T follicular helper cell (primary cell): ENCODE data around the gene PRDM1.

Experiments
- DNase-seq: peaks from one replicate; pipeline ENCODE4 v3.0.0-alpha.2; 2020; ENCODE audit warnings: low read depth

PRDM1 gene

GRCh38 chr6:106070636-106071035 is 15.5 kb upstream of the PRDM1 start:
- no peak for DNase-seq

- no peak for DNase-seq
Measured at GRCh38 chr6:106072501-106073090, 13.5 kb upstream of the PRDM1 start.

GRCh38 chr6:106074146-106074545 is 12.0 kb upstream of the PRDM1 start:
- DNase-seq: no peak

- no peak for DNase-seq
Measured at GRCh38 chr6:106076139-106076538, 10.0 kb upstream of the PRDM1 start.

GRCh38 chr6:106077170-106077569 is 9.0 kb upstream of the PRDM1 start:
- DNase-seq: no peak

GRCh38 chr6:106077881-106078280 is 8.3 kb upstream of the PRDM1 start:
- DNase-seq: no peak

GRCh38 chr6:106079961-106080762 is 6.0 kb upstream of the PRDM1 start:
- DNase-seq: no peak

GRCh38 chr6:106080763-106081095 is 5.4 kb upstream of the PRDM1 start:
- no peak for DNase-seq

- no peak for DNase-seq
Measured at GRCh38 chr6:106081715-106082114, 4.4 kb upstream of the PRDM1 start.

- no peak for DNase-seq
Measured at GRCh38 chr6:106082735-106083398, 3.3 kb upstream of the PRDM1 start.

GRCh38 chr6:106083618-106084017 is 2.5 kb upstream of the PRDM1 start:
- DNase-seq: no peak

GRCh38 chr6:106084106-106084988 is 1.8 kb upstream of the PRDM1 start:
- DNase-seq: no peak

- no peak for DNase-seq
Measured at GRCh38 chr6:106084989-106085691, 996 bp upstream of the PRDM1 start.

GRCh38 chr6:106085692-106085983 is 498 bp upstream of the PRDM1 start:
- no peak for DNase-seq

- no peak for DNase-seq
Measured at GRCh38 chr6:106086814-106087175, 659 bp downstream of the PRDM1 start.

- DNase-seq: no peak
Measured at GRCh38 chr6:106087548-106088325, 1.6 kb downstream of the PRDM1 start.

- DNase-seq: no peak
Measured at GRCh38 chr6:106090001-106090400, 3.9 kb downstream of the PRDM1 start.

- no peak for DNase-seq
Measured at GRCh38 chr6:106092279-106092678, 6.1 kb downstream of the PRDM1 start.

GRCh38 chr6:106094261-106094963 is 8.3 kb downstream of the PRDM1 start:
- no peak for DNase-seq

GRCh38 chr6:106094964-106095335 is 8.8 kb downstream of the PRDM1 start:
- DNase-seq: no peak
